IMR-90 (cell line): Measurements from ENCODE around the gene STAT3. TPM values are rescaled to one million over a fixed set of nuclear protein-coding genes. Genes with fewer than 3 reads are reported as not detected.

Source experiments
- ATAC-seq: fragments of 200-7000 bp; cut with Tn5 transposase; 2 replicates; pipeline ENCODE4 v1.9.1; 2020; ENCODE audit warnings: low read depth, mild to moderate bottlenecking, moderate library complexity
- BruUV-seq: library from RNA; stranded (reverse); fragments of 400-500 nt; replicated peaks from 2 replicates; lab custom pipeline; 2021; lab: Mats Ljungman, UMichigan
- CTCF ChIA-PET: fragments of 300-600 bp; formaldehyde crosslinking; extraction: SDS; loops from one replicate; lab custom pipeline; 2021; ENCODE audit warnings: antibody characterized with exemption; lab: Yijun Ruan, JAX
- POLR2A ChIA-PET: fragments of 300-600 bp; sonication (Branson Sonifier 250); formaldehyde crosslinking; loops from one replicate; lab custom pipeline; 2022; ENCODE audit warnings: antibody characterized with exemption; ENCODE audit not compliant: unreplicated experiment; lab: Charles Lee
- DNase-seq: peaks from one replicate; pipeline ENCODE4 v3.0.0; 2013
- H2AFZ ChIP-seq: replicated peaks from 2 replicates; pipeline ENCODE3; 2013; ENCODE audit warnings: low read length, mild to moderate bottlenecking; ENCODE audit not compliant: poor library complexity
- H2AK5ac ChIP-seq: 2 replicates; pipeline ENCODE4 v1.6.1; 2013; ENCODE audit warnings: low read depth, low read length, inconsistent platforms
- H2AK9ac ChIP-seq: replicated peaks from 2 replicates; pipeline ENCODE3; 2013; ENCODE audit warnings: mild to moderate bottlenecking, low read depth, low read length, moderate library complexity; ENCODE audit not compliant: poor library complexity
- H2BK120ac ChIP-seq: 2 replicates; pipeline ENCODE4 v1.6.1; 2013; ENCODE audit warnings: low read depth, low read length, inconsistent platforms
- H2BK15ac ChIP-seq: 3 replicates; pipeline ENCODE4 v1.6.1; 2013; ENCODE audit warnings: low read depth, low read length, inconsistent platforms
- H2BK20ac ChIP-seq: 2 replicates; pipeline ENCODE4 v1.6.1; 2013; ENCODE audit warnings: low read depth, mild to moderate bottlenecking, inconsistent platforms, low read length, moderate library complexity
- H2BK5ac ChIP-seq: 2 replicates; pipeline ENCODE4 v1.6.1; 2013; ENCODE audit warnings: mild to moderate bottlenecking, low read depth, low read length, inconsistent platforms; ENCODE audit not compliant: poor library complexity, severe bottlenecking
- H3K14ac ChIP-seq: replicated peaks from 2 replicates; pipeline ENCODE4 v1.6.1; 2013; ENCODE audit warnings: low read depth, low read length, inconsistent platforms
- H3K18ac ChIP-seq: 2 replicates; pipeline ENCODE4 v1.6.1; 2013; ENCODE audit warnings: low read depth, low read length, control low read depth
- H3K23ac ChIP-seq: 2 replicates; pipeline ENCODE4 v1.6.1; 2013; ENCODE audit warnings: low read depth, low read length, inconsistent platforms
- H3K27ac ChIP-seq: 2 replicates; pipeline ENCODE4 v1.5.1; 2013; ENCODE audit warnings: mild to moderate bottlenecking, control low read depth, low read length; ENCODE audit not compliant: insufficient read depth
- H3K27me3 ChIP-seq: 2 replicates; pipeline ENCODE4 v1.6.1; 2013; ENCODE audit warnings: low read length; ENCODE audit not compliant: control insufficient read depth, insufficient read depth
- H3K36me3 ChIP-seq: 2 replicates; pipeline ENCODE4 v1.6.1; 2013; ENCODE audit warnings: low read length, mixed read lengths; ENCODE audit not compliant: control insufficient read depth, insufficient read depth
- H3K4ac ChIP-seq: 2 replicates; pipeline ENCODE4 v1.6.1; 2013; ENCODE audit warnings: low read depth, low read length, inconsistent platforms
- H3K4me1 ChIP-seq: 2 replicates; pipeline ENCODE4 v1.6.1; 2013; ENCODE audit warnings: low read length, mixed read lengths; ENCODE audit not compliant: control insufficient read depth, insufficient read depth
- H3K4me2 ChIP-seq: 2 replicates; pipeline ENCODE4 v1.6.1; 2013; ENCODE audit warnings: low read depth, mild to moderate bottlenecking, control low read depth, low read length, moderate library complexity
- H3K4me3 ChIP-seq: 2 replicates; pipeline ENCODE4 v1.5.1; 2013; ENCODE audit warnings: low read depth, mild to moderate bottlenecking, control low read depth, low read length, moderate library complexity; ENCODE audit not compliant: insufficient read depth
- H3K56ac ChIP-seq: 2 replicates; pipeline ENCODE4 v1.6.1; 2013; ENCODE audit warnings: low read length, inconsistent platforms; ENCODE audit not compliant: insufficient read depth; ENCODE audit errors: extremely low read depth
- H3K79me1 ChIP-seq, 2 experiments: 2 replicates each; pipeline ENCODE4 v1.6.1; 2013; ENCODE audit warnings: low read length in 2 of 2, inconsistent platforms in 1 of 2, low read depth in 1 of 2
- H3K9ac ChIP-seq: 2 replicates; pipeline ENCODE4 v1.6.1; 2013; ENCODE audit warnings: low read depth, low read length, control low read depth
- H3K9me1 ChIP-seq: 2 replicates; pipeline ENCODE4 v1.6.1; 2013; ENCODE audit warnings: low read length, inconsistent platforms; ENCODE audit not compliant: insufficient read depth
- H3K9me3 ChIP-seq: 2 replicates; pipeline ENCODE4 v1.6.1; 2013; ENCODE audit warnings: low read length; ENCODE audit not compliant: control insufficient read depth, insufficient read depth
- H4K20me1 ChIP-seq: 2 replicates; pipeline ENCODE4 v1.6.1; 2013; ENCODE audit warnings: low read length, inconsistent platforms; ENCODE audit not compliant: insufficient read depth
- H4K5ac ChIP-seq: 2 replicates; pipeline ENCODE4 v1.6.1; 2013; ENCODE audit warnings: mild to moderate bottlenecking, low read depth, low read length, control low read depth
- H4K8ac ChIP-seq, 2 experiments: 2 replicates each; pipeline ENCODE4 v1.6.1; 2013; ENCODE audit warnings: low read depth in 2 of 2, low read length in 2 of 2, control low read depth in 1 of 2, inconsistent platforms in 1 of 2
- H4K91ac ChIP-seq: 2 replicates; pipeline ENCODE4 v1.6.1; 2013; ENCODE audit warnings: low read depth, low read length, inconsistent platforms; ENCODE audit not compliant: insufficient read depth
- BHLHE40 ChIP-seq: fragments of 150-350 bp; IDR thresholded peaks from 2 replicates; pipeline ENCODE4 v1.6.1; 2016; ENCODE audit warnings: mild to moderate bottlenecking, low read depth, low read length
- CEBPB ChIP-seq: IDR thresholded peaks from 2 replicates; pipeline ENCODE4 v1.6.1; 2012; ENCODE audit warnings: low read depth, low read length, improper control_type of control experiment
- FOS ChIP-seq: fragments of 150-350 bp; IDR thresholded peaks from 2 replicates; pipeline ENCODE4 v1.6.1; 2016; ENCODE audit warnings: low read depth, low read length
- MAFK ChIP-seq: IDR thresholded peaks from 2 replicates; pipeline ENCODE4 v1.6.1; 2012; ENCODE audit warnings: low read depth, low read length, improper control_type of control experiment
- MAZ ChIP-seq: IDR thresholded peaks from 2 replicates; pipeline ENCODE4 v1.6.1; 2012; ENCODE audit warnings: low read depth, mild to moderate bottlenecking, low read length, improper control_type of control experiment, moderate library complexity, borderline replicate concordance
- MXI1 ChIP-seq: IDR thresholded peaks from 2 replicates; pipeline ENCODE4 v1.6.1; 2012; ENCODE audit warnings: low read depth, mild to moderate bottlenecking, low read length, moderate library complexity, borderline replicate concordance
- SMC3 ChIP-seq: fragments of 150-350 bp; IDR thresholded peaks from 2 replicates; pipeline ENCODE4 v1.6.1; 2016; ENCODE audit warnings: low read depth, mild to moderate bottlenecking, antibody characterized with exemption, low read length, moderate library complexity
- WGBS, 2 experiments: methylation state at CpG; one replicate each; pipeline versions ENCODE4 v1.1.5 to v1.1.7; 2013; ENCODE audit warnings: missing lambda C conversion rate in 2 of 2; ENCODE audit not compliant: insufficient read length in 1 of 2; ENCODE audit errors: extremely low coverage in 2 of 2; 5-methylcytosine and 5-hydroxymethylcytosine counted together
- dilution Hi-C: fragments of 300-500 bp; cut with HindIII; formaldehyde crosslinking; loops from one replicate; pipeline ENCODE4 v1.14.3; 2018; ENCODE audit warnings: low sequenced_read_pairs; ENCODE audit not compliant: unreplicated experiment
- in situ Hi-C: fragments of 300-500 bp; cut with MboI; formaldehyde crosslinking; loops from 3 replicates; pipeline ENCODE4 v1.14.3; 2019; ENCODE audit warnings: low sequenced_read_pairs, inconsistent platforms, mixed read lengths
- intact Hi-C: fragments of 100-400 bp; cut with micrococcal nuclease; formaldehyde crosslinking; loops from 2 replicates; pipeline ENCODE4 v1.10.0; 2022
- polyA plus RNA-seq, 3 experiments: library from polyadenylated mRNA; depleted of rRNA; stranded (reverse); fragments of >200 nt; gene quantifications; 2 replicates each; pipeline ENCODE4 v1.2.3, GENCODE V29; 2012; ENCODE audit warnings: low replicate concordance in 1 of 3
- total RNA-seq: library from RNA; depleted of rRNA; stranded (reverse); fragments of >200 nt; gene quantifications from 2 replicates; pipeline ENCODE4 v1.2.3, GENCODE V29; 2012
- TF ChIP-seq, protein P1 (sequence below): fragments of 150-350 bp; IDR thresholded peaks from 2 replicates; pipeline ENCODE4 v1.6.1; 2017; ENCODE audit warnings: mild to moderate bottlenecking, antibody characterized with exemption, low read length, low read depth
- TF ChIP-seq, protein P2 (sequence below): conservative IDR thresholded peaks from 2 replicates; pipeline ENCODE4 v1.5.1; 2012; ENCODE audit warnings: mild to moderate bottlenecking, low read depth, low read length, improper control_type of control experiment

The STAT3 gene
- total and polyA plus RNA-seq, 2 of the 4 experiments (the other 2 are of a cell fraction): 47.2 to 66.3 TPM

DNA sequence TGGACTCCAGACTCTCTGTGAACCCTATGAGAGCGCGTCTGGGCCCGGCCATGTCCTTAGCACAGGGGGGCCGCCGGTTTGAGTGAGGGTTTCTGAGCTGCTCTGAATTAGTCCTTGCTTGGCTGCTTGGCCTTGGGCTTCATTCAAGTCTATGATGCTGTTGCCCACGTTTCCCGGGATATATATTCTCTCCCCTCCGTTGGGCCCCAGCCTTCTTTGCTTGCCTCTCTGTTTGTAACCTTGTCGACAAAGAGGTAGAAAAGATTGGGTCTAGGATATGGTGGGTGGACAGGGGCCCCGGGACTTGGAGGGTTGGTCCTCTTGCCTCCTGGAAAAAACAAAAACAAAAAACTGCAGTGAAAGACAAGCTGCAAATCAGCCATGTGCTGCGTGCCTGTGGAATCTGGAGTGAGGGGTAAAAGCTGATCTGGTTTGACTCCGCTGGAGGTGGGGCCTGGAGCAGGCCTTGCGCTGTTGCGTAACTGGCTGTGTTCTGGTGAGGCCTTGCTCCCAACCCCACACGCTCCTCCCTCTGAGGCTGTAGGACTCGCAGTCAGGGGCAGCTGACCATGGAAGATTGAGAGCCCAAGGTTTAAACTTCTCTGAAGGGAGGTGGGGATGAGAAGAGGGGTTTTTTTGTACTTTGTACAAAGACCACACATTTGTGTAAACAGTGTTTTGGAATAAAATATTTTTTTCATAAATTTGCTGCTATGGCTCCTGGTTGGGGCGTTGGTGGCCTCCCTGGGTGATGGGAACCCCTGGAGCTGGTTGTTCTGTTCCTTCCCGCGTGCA is 76.8 kb downstream of the STAT3 start:
- Histone ChIP-seq H3K9me3 (no peaks in the 10 kb centered on the region), H2BK120ac (0 out of 2 replicates have a peak overlapping the region, but pooled peaks have one; percentile 2), H2BK20ac (no peak overlapping the region), H3K23ac (no peak overlapping the region), H2BK5ac (peak overlapping the region; percentile 10), H3K4me1 (peaks cover 11% of the 10 kb centered on the region), H3K36me3 (peaks cover 31% of the 10 kb centered on the region), H4K8ac (peak overlapping the region in 1 of 2 experiments; percentile 37; a peak in 1 of 4 replicates), H3K56ac (no peak overlapping the region), H3K9me1 (no peaks in the 10 kb centered on the region), H3K27ac (peak overlapping the region; percentile 45), H3K4ac (peak overlapping the region; percentile 24; the same call in 1 of the 2 replicates), H4K91ac (no peak overlapping the region; the same call in 1 of the 2 replicates), H4K5ac (no peak overlapping the region), H3K4me2 (no peak overlapping the region; the same call in 1 of the 2 replicates), H2BK15ac (no peak overlapping the region), H4K20me1 (no peaks in the 10 kb centered on the region), H2AK9ac (peak overlapping the region; percentile 29), H2AK5ac (peak overlapping the region; percentile 58), H3K27me3 (no peaks in the 10 kb centered on the region), H3K79me1 (0 out of 4 replicates have a peak, but pooled peaks cover 0 to 10% of the 10 kb centered on the region in 2 experiments), H2AFZ (peak overlapping the region; percentile 53), H3K9ac (peak overlapping the region; percentile 12; the same call in 1 of the 2 replicates), H3K14ac (peak overlapping the region; percentile 2; the same call in 1 of the 2 replicates), H3K4me3 (no peak overlapping the region), H3K18ac (no peak overlapping the region)
- ChIA-PET POLR2A (interaction anchor here (0.5 to 0.6 kb wide), 3 partner anchors 75 to 325 kb away, joined by 3 to 17 read pairs (median 3); no protein-coding TSS in a partner anchor), CTCF (interaction anchor here (0.6 to 1.5 kb wide), 4 partner anchors 14 to 145 kb away, joined by 3 to 4 read pairs (median 3); no protein-coding TSS in a partner anchor)
- DNase-seq (peak; percentile 94), ATAC-seq (peak; percentile 91)
- TF ChIP-seq MXI1: peak; percentile 85; the same call in 1 of the 2 replicates
- TF ChIP-seq FOS: no peak
- TF ChIP-seq BHLHE40: no peak
- TF ChIP-seq CEBPB: peak; percentile 100
- TF ChIP-seq, protein P1, sequence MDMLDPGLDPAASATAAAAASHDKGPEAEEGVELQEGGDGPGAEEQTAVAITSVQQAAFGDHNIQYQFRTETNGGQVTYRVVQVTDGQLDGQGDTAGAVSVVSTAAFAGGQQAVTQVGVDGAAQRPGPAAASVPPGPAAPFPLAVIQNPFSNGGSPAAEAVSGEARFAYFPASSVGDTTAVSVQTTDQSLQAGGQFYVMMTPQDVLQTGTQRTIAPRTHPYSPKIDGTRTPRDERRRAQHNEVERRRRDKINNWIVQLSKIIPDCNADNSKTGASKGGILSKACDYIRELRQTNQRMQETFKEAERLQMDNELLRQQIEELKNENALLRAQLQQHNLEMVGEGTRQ: peak; percentile 57; the same call in 1 of the 2 replicates
- TF ChIP-seq MAZ: peak; percentile 73; the same call in 1 of the 2 replicates
- no peak for TF ChIP-seq SMC3
- no peak for TF ChIP-seq MAFK
- TF ChIP-seq, protein P2, sequence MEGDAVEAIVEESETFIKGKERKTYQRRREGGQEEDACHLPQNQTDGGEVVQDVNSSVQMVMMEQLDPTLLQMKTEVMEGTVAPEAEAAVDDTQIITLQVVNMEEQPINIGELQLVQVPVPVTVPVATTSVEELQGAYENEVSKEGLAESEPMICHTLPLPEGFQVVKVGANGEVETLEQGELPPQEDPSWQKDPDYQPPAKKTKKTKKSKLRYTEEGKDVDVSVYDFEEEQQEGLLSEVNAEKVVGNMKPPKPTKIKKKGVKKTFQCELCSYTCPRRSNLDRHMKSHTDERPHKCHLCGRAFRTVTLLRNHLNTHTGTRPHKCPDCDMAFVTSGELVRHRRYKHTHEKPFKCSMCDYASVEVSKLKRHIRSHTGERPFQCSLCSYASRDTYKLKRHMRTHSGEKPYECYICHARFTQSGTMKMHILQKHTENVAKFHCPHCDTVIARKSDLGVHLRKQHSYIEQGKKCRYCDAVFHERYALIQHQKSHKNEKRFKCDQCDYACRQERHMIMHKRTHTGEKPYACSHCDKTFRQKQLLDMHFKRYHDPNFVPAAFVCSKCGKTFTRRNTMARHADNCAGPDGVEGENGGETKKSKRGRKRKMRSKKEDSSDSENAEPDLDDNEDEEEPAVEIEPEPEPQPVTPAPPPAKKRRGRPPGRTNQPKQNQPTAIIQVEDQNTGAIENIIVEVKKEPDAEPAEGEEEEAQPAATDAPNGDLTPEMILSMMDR: no peak
- in situ Hi-C loops (no loop called here), intact Hi-C loops (loop anchor here (2.0 kb wide), 1 partner anchor 89 kb away; no protein-coding TSS in a partner anchor), dilution Hi-C loops (no loop called here)
- no TSS peak for BruUV-seq
- 54% methylated on average over 5 of the region's 19 CpGs; no CpG with 5 or more reads in 1 of the 2 experiments for WGBS, 2 experiments
